GM12801 (cell line): ENCODE results near the gene CCDC201.

ENCODE experiments used
- TF ChIP-seq, protein P1 (sequence below): IDR thresholded peaks from one replicate; pipeline ENCODE4 v1.5.1; 2011; ENCODE audit warnings: control low read depth; ENCODE audit not compliant: insufficient read length; ENCODE audit errors: extremely low read depth

CCDC201 gene

DNA sequence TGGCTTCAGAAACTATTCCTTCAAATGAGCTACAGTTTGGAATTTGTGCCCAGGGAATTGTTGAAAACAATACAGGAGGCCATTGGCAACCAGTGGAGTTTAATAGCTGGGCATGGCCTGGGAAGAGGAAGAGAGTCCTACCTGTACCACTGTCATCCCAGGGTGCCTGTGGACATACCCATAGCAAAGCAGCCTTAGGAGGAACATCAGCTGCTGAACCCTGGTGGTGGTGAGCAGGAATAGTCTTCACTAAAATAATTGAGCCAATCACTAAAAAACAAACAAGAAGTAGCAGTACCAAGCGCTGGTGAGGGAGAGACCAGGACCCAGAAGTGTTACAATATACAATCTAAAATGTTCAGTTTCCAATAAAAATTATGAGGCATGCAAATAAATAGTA is 29.9 kb upstream of the CCDC201 start:
- TF ChIP-seq, protein P1, sequence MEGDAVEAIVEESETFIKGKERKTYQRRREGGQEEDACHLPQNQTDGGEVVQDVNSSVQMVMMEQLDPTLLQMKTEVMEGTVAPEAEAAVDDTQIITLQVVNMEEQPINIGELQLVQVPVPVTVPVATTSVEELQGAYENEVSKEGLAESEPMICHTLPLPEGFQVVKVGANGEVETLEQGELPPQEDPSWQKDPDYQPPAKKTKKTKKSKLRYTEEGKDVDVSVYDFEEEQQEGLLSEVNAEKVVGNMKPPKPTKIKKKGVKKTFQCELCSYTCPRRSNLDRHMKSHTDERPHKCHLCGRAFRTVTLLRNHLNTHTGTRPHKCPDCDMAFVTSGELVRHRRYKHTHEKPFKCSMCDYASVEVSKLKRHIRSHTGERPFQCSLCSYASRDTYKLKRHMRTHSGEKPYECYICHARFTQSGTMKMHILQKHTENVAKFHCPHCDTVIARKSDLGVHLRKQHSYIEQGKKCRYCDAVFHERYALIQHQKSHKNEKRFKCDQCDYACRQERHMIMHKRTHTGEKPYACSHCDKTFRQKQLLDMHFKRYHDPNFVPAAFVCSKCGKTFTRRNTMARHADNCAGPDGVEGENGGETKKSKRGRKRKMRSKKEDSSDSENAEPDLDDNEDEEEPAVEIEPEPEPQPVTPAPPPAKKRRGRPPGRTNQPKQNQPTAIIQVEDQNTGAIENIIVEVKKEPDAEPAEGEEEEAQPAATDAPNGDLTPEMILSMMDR = no peak

DNA sequence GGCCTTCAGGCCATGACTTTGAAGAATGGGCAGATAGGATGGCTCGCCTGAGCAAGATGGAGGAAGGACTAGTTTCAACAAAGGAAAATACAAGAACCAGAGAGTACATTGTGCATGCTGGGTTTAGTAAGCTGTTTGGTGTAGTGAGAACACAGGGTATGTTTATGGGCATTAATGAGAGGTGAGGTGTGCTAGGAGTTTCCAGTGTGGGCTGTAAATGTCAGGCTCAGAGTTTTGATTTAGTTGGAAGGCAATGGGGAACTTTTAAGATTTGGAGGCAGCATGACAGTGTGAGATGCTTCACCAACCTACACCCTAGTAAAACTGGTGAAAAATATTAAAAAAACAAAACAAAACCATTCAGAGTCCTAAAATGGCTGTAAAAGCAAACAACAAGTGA is 28.7 kb upstream of the CCDC201 start:
- TF ChIP-seq, protein P1 = no peak

DNA sequence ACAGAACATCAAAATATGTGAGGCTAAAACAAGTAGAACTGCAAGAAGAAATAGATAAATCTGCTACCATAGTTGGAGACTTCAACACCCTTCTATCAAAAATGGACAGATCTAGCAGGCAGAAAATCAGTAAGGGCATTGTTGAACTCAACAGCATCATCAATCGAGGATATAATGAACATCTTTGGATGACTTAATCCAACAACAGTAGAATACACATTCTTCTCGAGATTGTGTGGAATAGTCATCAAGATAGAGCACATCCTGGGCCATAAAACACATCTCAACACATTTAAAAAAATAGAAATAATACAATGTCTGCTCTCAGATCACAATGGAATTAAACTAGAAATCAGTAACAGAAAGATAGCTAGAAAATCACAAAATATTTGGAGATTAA is 25.3 kb upstream of the CCDC201 start:
- TF ChIP-seq, protein P1 = no peak

DNA sequence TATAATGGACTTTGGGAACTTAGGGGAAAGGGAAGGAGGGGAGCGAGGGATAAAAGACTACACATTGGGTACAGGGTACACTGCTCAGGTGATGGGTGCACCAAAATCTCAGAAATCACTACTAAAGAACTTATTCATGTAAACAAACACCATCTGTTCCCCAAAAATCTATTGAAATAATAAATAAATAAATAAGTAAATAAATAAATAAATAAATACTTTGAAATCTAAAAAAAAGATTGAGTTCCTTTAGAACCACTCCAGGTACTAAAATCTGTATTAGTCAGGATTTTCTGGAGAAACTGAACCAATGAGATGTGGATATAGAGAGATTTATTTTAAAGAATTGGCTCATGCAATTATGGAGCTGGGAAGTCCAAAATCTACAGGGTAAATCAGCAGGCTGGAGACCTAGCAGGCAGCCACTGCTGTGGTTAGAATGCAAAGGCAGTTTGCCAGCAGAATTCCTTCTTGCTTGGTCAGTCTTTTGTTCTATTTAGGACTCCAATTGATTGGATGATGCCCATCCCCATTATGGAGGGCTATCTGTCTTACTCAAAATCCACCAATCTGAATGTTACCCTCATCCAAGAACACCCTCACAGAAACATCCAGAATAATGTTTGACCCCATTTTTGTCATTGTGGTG is 24.3 kb upstream of the CCDC201 start:
- TF ChIP-seq, protein P1 = no peak

DNA sequence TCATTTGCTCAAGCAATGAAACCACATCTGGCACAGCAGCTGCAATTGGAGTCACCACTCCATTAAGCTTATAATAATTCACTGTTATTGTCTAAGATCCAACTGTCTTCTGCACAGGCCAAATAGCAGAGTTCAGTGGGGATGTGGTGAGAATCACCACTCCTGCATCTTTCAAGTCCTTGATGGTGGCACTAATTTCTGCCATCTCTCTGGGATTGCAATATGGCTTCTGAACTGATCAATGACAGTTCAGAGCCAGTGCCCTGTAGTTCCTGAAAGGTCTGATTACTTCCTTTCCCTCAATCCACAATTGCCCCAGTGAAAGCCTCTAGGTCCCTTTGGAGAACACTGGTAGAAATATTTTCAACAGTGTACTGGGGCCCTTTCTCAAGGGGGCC is 21.8 kb upstream of the CCDC201 start:
- TF ChIP-seq, protein P1 = no peak

DNA sequence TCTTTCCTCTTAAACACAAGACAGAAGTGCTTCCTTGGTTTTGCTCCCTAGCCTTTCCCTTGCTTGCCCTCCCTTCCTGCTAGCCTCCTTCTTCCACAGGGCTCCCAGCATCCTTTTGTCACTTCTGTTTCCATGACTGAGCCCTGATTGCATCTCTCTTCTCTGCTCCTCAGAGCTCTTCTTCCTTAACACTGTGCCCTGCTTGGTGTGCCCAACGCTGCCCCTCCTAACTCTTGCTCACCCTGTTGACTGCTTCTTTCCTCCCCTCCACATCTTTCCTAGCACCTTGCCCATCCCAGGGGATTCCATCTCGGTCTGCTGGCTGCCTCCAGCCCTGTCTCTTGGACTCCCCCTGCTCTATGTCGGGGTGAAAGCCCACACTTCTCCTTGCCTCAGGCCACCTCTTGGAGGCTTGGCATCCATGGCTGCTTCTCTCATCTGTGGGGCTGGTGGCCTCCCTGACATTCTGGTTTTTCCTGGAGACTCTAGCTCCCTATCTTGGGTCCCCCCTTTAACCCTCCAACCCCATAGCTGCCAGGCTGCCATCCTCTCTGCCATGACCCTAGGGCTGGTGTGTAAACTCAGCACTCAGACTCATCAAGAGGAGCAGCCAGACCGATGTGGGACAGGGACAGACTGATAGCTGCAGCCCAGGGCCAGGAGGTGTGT is 21.2 kb upstream of the CCDC201 start:
- TF ChIP-seq, protein P1 = no peak

DNA sequence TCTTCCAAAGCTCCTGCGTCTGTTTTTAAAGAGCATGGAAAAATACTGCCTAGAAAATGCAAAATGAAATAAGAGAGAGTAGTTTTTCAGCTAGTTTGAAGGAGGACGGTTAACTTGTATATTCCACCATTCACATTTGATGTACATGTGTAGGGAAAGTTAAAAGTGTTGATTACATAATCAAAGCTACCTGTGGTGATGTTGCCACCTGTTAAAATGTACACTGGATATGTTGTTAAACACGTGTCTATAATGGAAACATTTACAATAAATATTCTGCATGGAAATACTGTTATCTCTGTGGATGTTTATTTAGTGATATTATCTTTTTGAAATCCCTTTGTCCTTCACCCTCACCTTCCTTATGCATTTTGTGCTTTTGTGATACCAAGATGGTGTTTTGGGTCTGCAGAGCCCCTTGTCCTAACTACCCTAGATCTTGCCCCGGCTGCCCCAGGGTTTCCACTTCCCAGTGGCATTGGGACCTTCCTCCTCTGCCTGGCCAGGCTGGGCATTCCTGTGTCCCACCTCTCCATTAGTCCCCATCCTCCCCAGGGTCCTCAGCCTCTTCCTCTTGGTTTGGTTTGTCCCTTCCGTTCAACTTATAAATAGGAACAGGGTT is 20.6 kb upstream of the CCDC201 start:
- TF ChIP-seq, protein P1 = no peak
